Measurements from ENCODE around the gene GRAMD1A.

- TF ChIP-seq, protein P1, sequence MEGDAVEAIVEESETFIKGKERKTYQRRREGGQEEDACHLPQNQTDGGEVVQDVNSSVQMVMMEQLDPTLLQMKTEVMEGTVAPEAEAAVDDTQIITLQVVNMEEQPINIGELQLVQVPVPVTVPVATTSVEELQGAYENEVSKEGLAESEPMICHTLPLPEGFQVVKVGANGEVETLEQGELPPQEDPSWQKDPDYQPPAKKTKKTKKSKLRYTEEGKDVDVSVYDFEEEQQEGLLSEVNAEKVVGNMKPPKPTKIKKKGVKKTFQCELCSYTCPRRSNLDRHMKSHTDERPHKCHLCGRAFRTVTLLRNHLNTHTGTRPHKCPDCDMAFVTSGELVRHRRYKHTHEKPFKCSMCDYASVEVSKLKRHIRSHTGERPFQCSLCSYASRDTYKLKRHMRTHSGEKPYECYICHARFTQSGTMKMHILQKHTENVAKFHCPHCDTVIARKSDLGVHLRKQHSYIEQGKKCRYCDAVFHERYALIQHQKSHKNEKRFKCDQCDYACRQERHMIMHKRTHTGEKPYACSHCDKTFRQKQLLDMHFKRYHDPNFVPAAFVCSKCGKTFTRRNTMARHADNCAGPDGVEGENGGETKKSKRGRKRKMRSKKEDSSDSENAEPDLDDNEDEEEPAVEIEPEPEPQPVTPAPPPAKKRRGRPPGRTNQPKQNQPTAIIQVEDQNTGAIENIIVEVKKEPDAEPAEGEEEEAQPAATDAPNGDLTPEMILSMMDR (IDR thresholded peaks at IDR 0.05), result no peak
- TF ChIP-seq POLR2A (IDR thresholded peaks at IDR 0.05), result no peak
Measured at GRCh38 chr19:34984287-34984686, 15.8 kb upstream of the GRAMD1A start.

Data from Peyer's patch (tissue), 4 donors.